ENCODE measurements around the gene ATP5F1B.
A peak's percentile ranks its signal among the peaks of the same experiment; 100 is the strongest.

The ATP5F1B gene

GRCh38 chr12:56645201-56645716 lies 525 bp downstream of the ATP5F1B start:
- no peak for DNase-seq

DNA sequence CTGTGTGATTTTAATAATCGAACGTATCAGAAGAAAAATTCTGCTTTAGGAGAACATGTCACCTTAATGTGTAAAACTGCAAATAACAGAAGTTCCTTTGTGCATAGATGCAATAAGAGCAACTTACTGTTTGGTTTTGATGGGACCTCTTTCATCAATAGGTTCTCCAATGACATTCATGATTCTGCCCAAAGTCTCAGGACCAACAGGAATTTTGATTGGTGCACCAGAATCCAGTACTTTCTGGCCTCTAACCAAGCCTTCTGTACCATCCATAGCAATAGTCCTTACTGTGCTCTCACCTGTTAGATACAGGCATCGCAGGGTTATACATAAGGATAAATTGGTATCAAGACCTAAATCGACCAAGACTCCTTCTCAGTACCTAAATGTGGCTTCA lies 1.1 kb downstream of the ATP5F1B start:
- DNase-seq, result no peak

GRCh38 chr12:56641219-56641618 lies 4.6 kb downstream of the ATP5F1B start:
- no peak for DNase-seq

GRCh38 chr12:56637621-56638020 lies 8.2 kb downstream of the ATP5F1B start:
- no peak for DNase-seq

- DNase-seq, result peak; percentile 93
These were observed 8.9 kb downstream of the ATP5F1B start for GRCh38 chr12:56636675-56637540.

GRCh38 chr12:56635806-56636674 lies 9.7 kb downstream of the ATP5F1B start:
- DNase-seq, result peak; percentile 91

DNA sequence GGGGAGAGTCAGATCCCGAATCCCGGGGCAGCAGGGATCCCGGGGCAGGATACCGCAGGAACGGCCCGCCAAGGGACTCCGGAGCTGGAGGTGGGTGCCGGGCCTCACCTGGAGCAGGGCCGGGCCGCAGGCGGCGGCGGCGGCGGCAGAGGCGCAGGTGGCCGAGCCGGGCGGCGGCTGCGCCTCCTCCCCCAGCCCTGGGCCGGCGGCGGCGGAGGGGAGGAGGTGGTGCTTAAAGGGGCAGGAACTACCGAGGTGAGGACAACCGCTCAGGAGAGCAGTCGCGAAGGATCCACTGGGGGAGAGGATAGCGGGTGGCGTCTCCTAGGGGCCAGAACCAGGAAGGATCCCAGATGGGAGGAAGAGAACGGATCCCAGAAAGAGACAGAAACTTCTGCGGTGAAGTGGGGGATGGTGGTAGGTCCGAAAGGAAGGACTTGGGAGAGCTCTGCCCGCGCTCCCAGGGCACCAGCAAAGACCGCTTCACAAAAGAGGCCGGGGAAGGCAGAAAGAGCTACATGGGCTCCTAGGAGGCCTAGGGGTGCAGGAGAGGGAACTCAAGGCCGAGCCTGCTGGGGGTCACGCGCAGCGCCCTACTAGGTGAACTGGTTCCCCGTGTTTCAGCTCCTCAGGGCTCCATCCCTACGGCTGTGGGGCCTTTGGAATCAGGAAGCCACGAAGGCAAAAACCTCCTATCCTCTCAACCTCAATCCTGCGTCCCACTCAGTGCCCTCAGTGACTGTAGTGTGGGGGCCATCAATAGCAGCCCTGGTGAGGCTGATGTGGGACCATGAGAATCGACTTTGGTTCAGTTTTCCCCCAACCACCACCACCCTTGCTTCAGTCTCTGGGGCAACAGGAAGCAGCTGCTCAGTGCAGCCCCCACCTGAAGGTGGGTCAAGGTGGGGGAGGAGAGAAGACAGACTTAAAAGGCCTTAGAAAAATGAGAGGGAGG lies 10.7 kb downstream of the ATP5F1B start:
- peak; percentile 81 for DNase-seq

DNA sequence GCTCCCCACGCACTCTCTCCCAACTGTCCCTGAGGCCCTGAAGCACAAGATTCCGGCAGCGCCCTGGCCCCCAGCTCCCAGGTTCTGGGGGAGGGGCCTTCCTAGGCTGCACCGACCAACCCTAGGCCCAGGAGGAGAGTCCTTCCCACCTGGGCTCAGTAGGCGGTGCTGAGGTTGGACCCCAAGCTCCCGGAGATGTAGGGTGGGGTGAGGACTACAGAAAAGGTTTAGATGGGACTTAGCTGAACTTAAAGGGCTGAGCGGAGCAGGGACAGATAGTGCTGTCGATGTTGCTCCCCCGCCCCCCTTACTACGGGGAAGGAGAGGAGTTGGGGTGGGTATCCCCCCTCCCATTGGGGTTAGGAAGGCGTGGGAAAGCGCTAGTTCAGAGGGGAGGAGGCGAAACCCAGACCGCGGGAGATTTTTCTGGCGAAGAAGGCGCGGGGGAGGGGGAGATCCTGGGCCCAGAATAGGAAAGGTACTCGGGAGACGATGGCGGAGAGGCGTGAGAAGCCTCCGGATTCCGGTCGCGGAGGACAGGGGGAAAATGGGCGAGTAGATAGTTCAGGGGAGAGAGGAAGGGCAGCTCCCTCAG lies 11.4 kb downstream of the ATP5F1B start:
- no peak for DNase-seq

DNA sequence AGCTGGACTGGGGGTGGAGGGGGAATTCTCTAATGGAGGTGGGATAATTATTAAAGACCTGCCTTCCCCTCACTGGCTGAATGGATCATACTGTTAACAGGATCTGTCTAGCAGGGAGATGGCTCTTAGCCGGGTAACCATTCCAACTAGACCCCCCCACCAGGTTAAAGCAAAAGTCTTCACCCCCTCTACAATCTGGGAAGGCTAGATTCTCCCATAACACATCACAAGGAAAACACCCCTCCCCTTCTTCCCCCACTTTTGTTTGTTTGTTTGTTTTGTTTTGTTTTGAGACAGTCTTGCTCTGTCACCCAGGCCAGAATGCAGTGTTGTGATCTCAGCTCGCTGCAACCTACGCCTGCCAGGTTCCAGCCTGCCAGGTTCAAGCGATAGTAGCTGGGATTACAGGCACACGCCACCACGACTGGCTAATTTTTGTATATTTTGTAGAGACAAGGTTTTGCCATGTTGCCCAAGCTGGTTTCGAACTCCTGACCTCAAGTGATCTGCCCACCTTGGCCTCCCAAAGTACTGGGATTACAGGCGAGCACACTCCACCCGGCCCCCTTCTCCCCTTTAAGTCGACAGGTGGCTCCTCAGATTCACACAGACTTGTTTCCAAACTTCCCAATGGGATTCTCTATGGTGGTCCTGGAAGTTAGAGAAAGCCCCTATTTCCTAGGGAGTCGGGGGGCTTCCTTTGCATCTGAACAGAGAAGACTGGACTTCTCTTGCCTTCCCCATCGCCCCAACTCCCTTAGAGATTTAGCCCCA lies 12.1 kb downstream of the ATP5F1B start:
- no peak for DNase-seq

- DNase-seq, result no peak
These were observed 12.9 kb downstream of the ATP5F1B start for GRCh38 chr12:56632701-56633467.

GRCh38 chr12:56631790-56632700 lies 13.7 kb downstream of the ATP5F1B start:
- peak; percentile 72 for DNase-seq

DNA sequence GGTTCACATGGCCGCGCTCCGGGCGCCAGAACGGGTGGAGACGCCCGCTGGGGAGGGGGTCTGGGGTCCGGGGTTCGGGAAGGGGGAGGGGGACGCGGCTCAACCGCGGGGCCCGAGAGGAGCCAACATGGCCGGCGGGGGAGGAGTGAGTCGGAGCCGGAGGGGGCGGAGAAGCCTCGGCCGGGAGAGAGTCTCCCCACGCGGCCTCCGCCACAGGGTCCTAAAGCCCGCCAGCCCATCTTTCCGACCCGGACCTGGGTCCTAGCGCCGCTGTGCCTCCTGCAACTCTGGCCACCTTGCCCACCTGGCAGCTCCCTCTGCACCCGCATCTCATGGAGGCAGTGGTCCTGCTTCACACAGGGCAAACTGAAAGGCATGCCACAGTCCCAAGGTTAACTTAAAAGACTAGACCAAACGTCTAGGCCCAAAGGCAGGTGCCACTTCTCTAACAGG lies 15.6 kb downstream of the ATP5F1B start, which contains the start of gene BAZ2A:
BAZ2A (minus strand) TSS at position 147 of the 453 bp plus-strand sequence. CDS start 12,796 bp downstream, outside the sequence.
- peak; percentile 93 for DNase-seq

DNA sequence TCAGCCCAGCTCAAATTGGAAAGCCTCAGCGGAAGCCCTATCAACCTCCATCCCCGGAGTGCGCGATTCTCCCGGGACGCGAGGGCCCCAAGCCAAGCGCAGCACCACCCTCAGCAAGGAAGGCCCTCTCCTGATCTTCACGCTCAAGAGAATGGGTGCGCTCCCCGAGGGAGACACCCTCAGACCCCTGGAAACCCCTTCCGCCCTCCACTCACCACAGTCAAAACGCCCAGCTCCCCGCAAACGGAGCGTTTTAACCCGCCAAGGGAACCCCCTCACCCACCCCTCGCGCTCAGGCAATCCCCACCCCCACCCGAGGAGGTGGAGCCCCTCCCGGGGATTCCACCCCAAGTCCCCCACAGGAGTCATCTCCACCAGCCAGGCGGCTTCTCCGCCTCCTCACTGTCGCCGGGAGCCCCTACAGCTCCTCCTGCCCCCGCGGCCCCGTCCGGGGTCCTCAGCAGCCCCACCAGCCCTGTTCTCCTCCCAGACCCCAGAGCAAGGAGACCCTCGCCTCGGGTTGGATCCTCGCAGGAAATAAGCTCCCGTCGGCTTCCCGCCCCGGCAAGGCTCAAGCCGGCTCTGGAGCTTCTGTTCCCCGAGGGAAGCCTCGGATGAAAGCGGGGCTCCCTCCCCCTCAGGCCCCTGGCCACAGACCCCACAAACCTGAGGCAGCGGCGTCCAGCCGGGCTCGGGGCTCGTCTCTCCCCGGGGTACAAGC lies 16.2 kb downstream of the ATP5F1B start:
- peak; percentile 26 for DNase-seq

DNA sequence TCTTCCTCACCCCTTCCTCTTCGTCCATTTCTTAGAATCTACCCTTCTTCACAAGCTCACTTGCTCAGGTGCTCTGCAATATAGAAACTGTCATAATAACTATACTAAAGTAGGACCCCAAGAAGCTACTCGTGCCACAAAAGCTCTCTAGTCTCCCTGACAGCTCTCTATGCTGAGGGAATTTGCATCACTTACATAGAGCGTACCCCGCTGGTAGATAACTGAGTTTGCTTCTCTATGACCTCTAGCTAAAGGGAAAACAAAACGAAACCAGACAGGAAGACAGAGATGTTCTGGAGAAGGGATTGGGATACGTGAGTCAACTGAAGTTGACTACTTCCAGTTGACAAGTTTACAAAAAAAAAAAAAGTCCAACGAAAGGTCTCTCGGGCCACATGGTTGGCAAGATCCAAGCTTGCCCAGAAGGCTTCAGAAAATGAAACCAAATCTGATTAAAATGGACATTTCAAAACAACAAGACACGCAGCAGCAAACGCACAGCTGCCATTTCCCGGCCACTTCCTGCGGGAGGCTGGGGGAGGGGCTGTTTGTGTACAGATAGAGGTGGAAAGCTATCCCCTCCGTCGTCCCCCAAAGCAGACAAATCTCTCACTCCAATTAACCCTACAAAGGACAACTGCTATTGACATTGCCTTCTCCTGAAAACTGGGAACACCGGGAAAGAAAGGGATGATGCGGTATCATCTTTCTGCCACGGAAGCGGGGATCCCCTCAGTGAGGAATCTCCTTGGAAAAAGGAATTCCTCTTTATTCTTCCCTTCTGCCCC lies 16.9 kb downstream of the ATP5F1B start:
- DNase-seq, result peak; percentile 72

DNA sequence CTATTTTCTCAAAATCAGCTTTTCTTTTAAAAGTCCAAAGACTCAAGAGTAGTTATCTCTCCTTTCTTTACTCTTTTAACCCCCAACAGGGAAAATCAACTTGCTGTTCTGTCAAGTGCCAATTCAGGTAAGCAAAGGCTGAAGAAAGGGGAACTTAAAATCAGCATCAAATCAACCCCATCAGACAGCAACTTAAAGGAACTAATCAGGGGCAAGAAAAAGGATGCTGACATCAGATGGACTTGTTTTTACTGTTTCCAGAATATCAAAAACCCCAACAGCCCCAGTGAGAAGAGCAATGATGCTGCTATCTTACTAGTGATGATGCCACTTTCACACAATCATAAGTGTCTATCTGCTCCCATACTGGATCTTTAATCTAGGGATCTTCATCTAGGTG lies 19.1 kb downstream of the ATP5F1B start:
- DNase-seq, result no peak

DNA sequence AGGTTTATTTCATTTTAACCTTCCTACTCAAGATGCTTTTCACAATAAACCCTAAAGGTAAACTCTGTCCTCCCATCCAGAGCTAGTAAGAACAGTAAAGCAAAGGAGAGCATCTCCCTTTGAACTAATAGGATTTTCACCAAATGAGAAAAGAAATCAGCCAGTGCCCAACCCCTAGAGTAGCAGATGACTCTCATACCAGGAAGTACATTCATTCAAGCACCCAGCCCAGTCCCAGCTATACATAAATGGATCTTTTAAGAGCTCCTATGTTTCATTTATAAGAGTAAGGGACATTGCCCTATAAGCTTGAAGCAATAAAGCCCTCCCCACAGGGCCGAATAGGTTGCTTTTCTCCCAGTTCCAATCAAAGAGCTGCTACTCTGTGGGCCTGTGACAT lies 23.2 kb downstream of the ATP5F1B start:
- no peak for DNase-seq

DNA sequence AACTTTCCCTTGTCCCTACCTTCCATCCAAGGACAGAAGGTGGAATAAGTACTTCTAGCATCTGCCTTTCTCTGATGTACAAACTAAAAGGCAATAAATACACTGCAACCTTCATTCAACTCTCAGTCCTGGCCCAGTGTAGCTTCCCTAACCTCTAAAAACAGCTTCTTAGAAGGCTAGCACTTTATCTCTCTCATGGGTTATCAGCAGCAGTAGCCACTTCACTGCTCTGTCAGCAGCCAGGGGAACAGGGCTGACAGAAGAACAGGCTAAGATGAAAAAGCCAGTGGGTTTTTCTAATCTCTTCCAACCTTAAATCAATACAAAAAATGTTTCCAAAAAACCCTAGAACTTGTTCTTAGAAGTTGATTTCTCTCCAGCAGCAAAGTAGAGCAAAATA lies 28.9 kb downstream of the ATP5F1B start:
- no peak for DNase-seq
